ENCODE results near the gene WDR27. TPM values are rescaled to one million over a fixed set of nuclear protein-coding genes. Genes with fewer than 3 reads are reported as not detected.

Gene WDR27
- polyA plus RNA-seq, 1 donor from 2014 or later: 35.8 TPM

GRCh38 chr6:169648092-169648491, 53.7 kb downstream of the WDR27 start:
- H3K27ac ChIP-seq (ENCODE audit: low read length): no peak overlapping the region
- no peaks in the 10 kb centered on the region for H3K9me2 ChIP-seq (ENCODE audit: insufficient read depth, low read length)
- no peaks in the 10 kb centered on the region for H3F3A ChIP-seq (ENCODE audit: insufficient read depth, low read length, poor library complexity, severe bottlenecking)
- no peak overlapping the region for H2AFZ ChIP-seq (ENCODE audit: low read depth, low read length)
- H3K4me2 ChIP-seq (ENCODE audit: low read length): no peak overlapping the region
- H3K36me3 ChIP-seq (ENCODE audit: insufficient read depth, low read length): no peaks in the 10 kb centered on the region
- TF ChIP-seq REST (IDR thresholded peaks at IDR 0.05; ENCODE audit: borderline replicate concordance) (no peak), MXI1 (conservative IDR thresholded peaks at IDR 0.05; ENCODE audit: poor library complexity, severe bottlenecking) (no peak), POLR2AphosphoS5 (IDR thresholded peaks at IDR 0.05) (no peak), CTCF (IDR thresholded peaks at IDR 0.05; ENCODE audit: poor library complexity, severe bottlenecking) (no peak), EZH2 (IDR thresholded peaks at IDR 0.05; ENCODE audit: borderline replicate concordance, insufficient read depth, low read length, poor library complexity, severe bottlenecking) (no peak), EP300 (conservative IDR thresholded peaks at IDR 0.05; ENCODE audit: poor library complexity, severe bottlenecking) (no peak), SMC3 (conservative IDR thresholded peaks at IDR 0.05; ENCODE audit: poor library complexity) (no peak), TAF1 (IDR thresholded peaks at IDR 0.05; ENCODE audit: low read depth) (no peak), RAD21 (conservative IDR thresholded peaks at IDR 0.05) (no peak)
- H3K4me3 ChIP-seq (ENCODE audit: low read length): no peak overlapping the region
- H3K9ac ChIP-seq (ENCODE audit: low read length): no peak overlapping the region
- no peaks in the 10 kb centered on the region for H3K27me3 ChIP-seq (ENCODE audit: insufficient read depth, low read depth, low read length)
- H3K79me2 ChIP-seq (replicated peaks; ENCODE audit: insufficient read depth, low read length): no peaks in the 10 kb centered on the region
- no peaks in the 10 kb centered on the region for H4K20me1 ChIP-seq (ENCODE audit: insufficient read depth)
- H3K9me3 ChIP-seq (ENCODE audit: low read length): no peaks in the 10 kb centered on the region

- no peak overlapping the region for H3K9ac ChIP-seq (ENCODE audit: low read length)
- H3K4me3 ChIP-seq (ENCODE audit: low read length): no peak overlapping the region
- H4K20me1 ChIP-seq (ENCODE audit: insufficient read depth): no peaks in the 10 kb centered on the region
- H3F3A ChIP-seq (ENCODE audit: insufficient read depth, low read length, poor library complexity, severe bottlenecking): no peaks in the 10 kb centered on the region
- H3K27me3 ChIP-seq (ENCODE audit: insufficient read depth, low read depth, low read length): no peaks in the 10 kb centered on the region
- no peak overlapping the region for H2AFZ ChIP-seq (ENCODE audit: low read depth, low read length)
- H3K4me2 ChIP-seq (ENCODE audit: low read length): no peak overlapping the region
- H3K79me2 ChIP-seq (replicated peaks; ENCODE audit: insufficient read depth, low read length): no peaks in the 10 kb centered on the region
- no peak overlapping the region for H3K27ac ChIP-seq (ENCODE audit: low read length)
- no peaks in the 10 kb centered on the region for H3K9me3 ChIP-seq (ENCODE audit: low read length)
- TF ChIP-seq RAD21 (conservative IDR thresholded peaks at IDR 0.05) (no peak), EP300 (conservative IDR thresholded peaks at IDR 0.05; ENCODE audit: poor library complexity, severe bottlenecking) (no peak), MXI1 (conservative IDR thresholded peaks at IDR 0.05; ENCODE audit: poor library complexity, severe bottlenecking) (no peak), SMC3 (conservative IDR thresholded peaks at IDR 0.05; ENCODE audit: poor library complexity) (no peak), REST (IDR thresholded peaks at IDR 0.05; ENCODE audit: borderline replicate concordance) (no peak), POLR2AphosphoS5 (IDR thresholded peaks at IDR 0.05) (no peak), TAF1 (IDR thresholded peaks at IDR 0.05; ENCODE audit: low read depth) (no peak), EZH2 (IDR thresholded peaks at IDR 0.05; ENCODE audit: borderline replicate concordance, insufficient read depth, low read length, poor library complexity, severe bottlenecking) (no peak), CTCF (IDR thresholded peaks at IDR 0.05; ENCODE audit: poor library complexity, severe bottlenecking) (no peak)
- no peaks in the 10 kb centered on the region for H3K9me2 ChIP-seq (ENCODE audit: insufficient read depth, low read length)
- H3K36me3 ChIP-seq (ENCODE audit: insufficient read depth, low read length): no peaks in the 10 kb centered on the region
Observed at GRCh38 chr6:169647637-169648036, 54.2 kb downstream of the WDR27 start.

Measured in neural cell (in vitro differentiated cells).